Spleen (tissue), 11 donors: Measurements from ENCODE around the gene C20orf96. TPM values are rescaled to one million over a fixed set of nuclear protein-coding genes. Genes with fewer than 3 reads are reported as not detected.
"Not testable (repeated sequence)": the region's sequence is repeated elsewhere in the genome, so short reads cannot be mapped to it uniquely, and the experiment has no call there.

ENCODE experiments used
- DNase-seq: peaks from one replicate; pipeline ENCODE4 v3.0.0-alpha.2; 2020
- H3K27ac ChIP-seq, 8 donors: fragments of 200-600 bp; sonication (generic) in 7 of 8; 1 replicate in 4 of 8; 2 replicates in 4 of 8; pipeline versions ENCODE4 v1.5.0 to v1.8.0; 2016 to 2021; ENCODE audit warnings: inconsistent platforms in 4 of 8, mild to moderate bottlenecking in 4 of 8, moderate library complexity in 1 of 8
- H3K27me3 ChIP-seq, 7 donors: fragments of 200-600 bp; sonication (generic) in 6 of 7; replicated peaks in 1 of 7; 1 replicate in 4 of 7; 2 replicates in 3 of 7; pipeline versions ENCODE4 v1.5.0 to v1.8.0; 2016 to 2021; ENCODE audit warnings: inconsistent platforms in 3 of 7, mild to moderate bottlenecking in 1 of 7
- H3K36me3 ChIP-seq, 6 donors: fragments of 200-600 bp; sonication (generic) in 5 of 6; 1 replicate in 4 of 6; 2 replicates in 2 of 6; pipeline versions ENCODE4 v1.5.0 to v1.8.0; 2016 to 2021; ENCODE audit warnings: inconsistent platforms in 2 of 6
- H3K4me1 ChIP-seq, 6 donors: fragments of 200-600 bp; sonication (generic) in 5 of 6; 1 replicate in 3 of 6; 2 replicates in 3 of 6; pipeline versions ENCODE4 v1.5.0 to v1.8.0; 2016 to 2021; ENCODE audit warnings: inconsistent platforms in 3 of 6
- H3K4me3 ChIP-seq, 8 donors: fragments of 200-600 bp; sonication (generic) in 7 of 8; 1 replicate in 4 of 8; 2 replicates in 4 of 8; pipeline versions ENCODE4 v1.5.0 to v1.8.0; 2016 to 2021; ENCODE audit warnings: inconsistent platforms in 4 of 8, mild to moderate bottlenecking in 4 of 8, moderate library complexity in 2 of 8
- H3K9me3 ChIP-seq, 8 donors: fragments of 200-600 bp; sonication (generic) in 7 of 8; 1 replicate in 4 of 8; 2 replicates in 4 of 8; pipeline versions ENCODE4 v1.5.0 to v1.8.0; 2016 to 2021; ENCODE audit warnings: inconsistent platforms in 4 of 8
- POLR2A ChIP-seq, 3 donors: fragments of 450-650 bp; IDR thresholded peaks; one replicate each; pipeline ENCODE4 v1.5.1; 2017; ENCODE audit warnings: antibody characterized with exemption in 3 of 3, mild to moderate bottlenecking in 1 of 3
- POLR2AphosphoS5 ChIP-seq, 3 donors: sonication (generic); formaldehyde crosslinking; IDR thresholded peaks; one replicate each; pipeline ENCODE4 v1.5.1; 2017; ENCODE audit warnings: antibody characterized with exemption in 3 of 3
- WGBS, 5 donors: extraction: QIAGEN DNeasy Blood & Tissue Kit in 3 of 5; methylation state at CpG; one replicate each; pipeline versions ENCODE4 v1.1.5 to v1.1.7; 2013 to 2018; 5-methylcytosine and 5-hydroxymethylcytosine counted together
- intact Hi-C: fragments of 100-400 bp; cut with DNase I; formaldehyde crosslinking; loops from one replicate; pipeline ENCODE4 v1.15.0; 2023; ENCODE audit warnings: low total_unique reads
- polyA plus RNA-seq, 3 donors: library from polyadenylated mRNA; stranded (reverse); fragments of 200-250 nt; gene quantifications; one replicate each; pipeline ENCODE4 v1.2.1, GENCODE V29; 2013
- total RNA-seq, 7 donors: library from RNA; depleted of rRNA in 3 of 7; stranded (reverse); fragments of >200 nt in 3 of 7; fragmentation: NEBNext Ultra II Directional in 4 of 7; extraction: Animal tissue kit (Norgen Biotek cat#: 25700) in 4 of 7; gene quantifications; one replicate each; pipeline versions ENCODE4 v1.1.0 to v1.2.1, GENCODE V29; 2016 to 2021
- TF ChIP-seq, protein P1 (sequence below), 11 experiments: fragments of 200-600 bp in 7 of 11; fragments of 450-650 bp in 4 of 11; sonication (generic) in 4 of 11; IDR thresholded peaks in 8 of 11; conservative IDR thresholded peaks in 3 of 11; 1 replicate in 7 of 11; 2 replicates in 4 of 11; pipeline versions ENCODE4 v1.4.0 to v1.8.0; 2016 to 2021; ENCODE audit warnings: antibody characterized with exemption in 11 of 11, inconsistent platforms in 4 of 11, mild to moderate bottlenecking in 1 of 11
- donor health status: healthy with polysubstance abuse.
- donor health status: DM: no; HTN: no; CAD: no; lungs with moderate emphysema.
- donor health status: DM: no; HTN: no; CAD: no.
- donor health status: Bipolar disorder and iron deficiency.
- donor health status: healthy.
- donor health status: DM: no; HTN: no; CAD: no.
- donor health status: DM: yes; HTN: yes; CAD: no.

The C20orf96 gene
- total and polyA plus RNA-seq, 10 donors: 2.3 to 10.4 (median 6.2) TPM

DNA sequence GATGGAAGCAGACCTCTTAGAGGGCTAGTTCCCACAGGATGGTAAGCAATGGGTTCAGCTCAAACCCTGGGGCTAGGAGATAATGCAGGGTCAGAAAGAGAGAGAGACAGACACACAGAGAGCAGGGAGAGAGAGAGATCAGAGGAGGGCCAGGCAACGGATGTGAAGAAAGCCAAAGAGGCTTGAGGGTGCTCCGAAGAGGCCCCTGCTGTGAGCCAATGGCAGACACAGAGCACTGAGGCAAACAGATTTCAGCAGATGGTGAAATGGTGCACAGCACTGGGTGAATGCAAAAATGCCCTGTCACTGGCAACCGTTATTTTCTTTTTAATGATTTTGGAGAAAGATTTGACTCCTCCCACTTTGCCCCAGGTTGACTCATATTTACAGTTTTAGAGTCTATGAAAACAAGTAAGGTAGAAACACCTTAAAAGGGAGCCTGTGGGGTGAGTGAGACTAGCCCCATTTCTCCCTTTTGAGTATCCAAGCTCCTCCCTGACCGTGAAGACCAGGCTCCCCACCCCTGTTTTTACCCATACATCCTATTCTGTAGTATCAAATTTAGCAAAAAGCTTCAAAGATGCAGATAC, 32.2 kb downstream of the C20orf96 start:
- TF ChIP-seq POLR2AphosphoS5 (IDR thresholded peaks at IDR 0.05) (no peak), POLR2A (IDR thresholded peaks at IDR 0.05) (no peak)
- TF ChIP-seq, protein P1, sequence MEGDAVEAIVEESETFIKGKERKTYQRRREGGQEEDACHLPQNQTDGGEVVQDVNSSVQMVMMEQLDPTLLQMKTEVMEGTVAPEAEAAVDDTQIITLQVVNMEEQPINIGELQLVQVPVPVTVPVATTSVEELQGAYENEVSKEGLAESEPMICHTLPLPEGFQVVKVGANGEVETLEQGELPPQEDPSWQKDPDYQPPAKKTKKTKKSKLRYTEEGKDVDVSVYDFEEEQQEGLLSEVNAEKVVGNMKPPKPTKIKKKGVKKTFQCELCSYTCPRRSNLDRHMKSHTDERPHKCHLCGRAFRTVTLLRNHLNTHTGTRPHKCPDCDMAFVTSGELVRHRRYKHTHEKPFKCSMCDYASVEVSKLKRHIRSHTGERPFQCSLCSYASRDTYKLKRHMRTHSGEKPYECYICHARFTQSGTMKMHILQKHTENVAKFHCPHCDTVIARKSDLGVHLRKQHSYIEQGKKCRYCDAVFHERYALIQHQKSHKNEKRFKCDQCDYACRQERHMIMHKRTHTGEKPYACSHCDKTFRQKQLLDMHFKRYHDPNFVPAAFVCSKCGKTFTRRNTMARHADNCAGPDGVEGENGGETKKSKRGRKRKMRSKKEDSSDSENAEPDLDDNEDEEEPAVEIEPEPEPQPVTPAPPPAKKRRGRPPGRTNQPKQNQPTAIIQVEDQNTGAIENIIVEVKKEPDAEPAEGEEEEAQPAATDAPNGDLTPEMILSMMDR (IDR thresholded peaks at IDR 0.05 in 8 of 11, conservative IDR thresholded peaks at IDR 0.05 in 3 of 11): no peak
- Histone ChIP-seq H3K27me3 (peaks cover 0 to 3% (median 0%) of the 10 kb centered on the region in 7 donors), H3K4me1 (no peaks in the 10 kb centered on the region), H3K9me3 (no peaks in the 10 kb centered on the region), H3K27ac (no peak overlapping the region), H3K36me3 (no peaks in the 10 kb centered on the region), H3K4me3 (no peak overlapping the region)
- intact Hi-C loops: no loop called here
- DNase-seq: no peak
- WGBS, 5 donors: 38 to 76% (median 61%) methylated on average over 4 of the region's 4 CpGs

DNA sequence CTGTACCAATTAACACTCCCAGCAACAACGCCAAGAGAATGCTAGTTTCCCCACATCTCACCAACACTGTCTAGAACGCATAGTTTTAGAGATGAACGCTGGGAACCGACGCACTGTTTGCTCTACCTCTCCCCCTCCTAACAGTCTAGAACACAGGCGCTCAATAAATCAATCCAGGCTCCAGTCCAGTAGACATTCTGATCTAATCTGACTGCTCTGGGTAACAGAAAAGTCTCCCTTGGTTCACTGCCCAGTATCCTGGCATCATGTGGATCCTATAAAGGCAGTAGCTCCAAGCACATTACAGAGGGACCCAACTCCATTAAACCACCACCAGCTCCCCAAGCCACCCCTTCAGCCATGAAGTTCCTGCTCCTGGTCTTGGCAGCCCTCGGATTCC, 33.1 kb downstream of the C20orf96 start, which contains the start of gene DEFB132:
Gene DEFB132, plus strand, starts transcription at position 306 of the 400 bp plus-strand sequence. Its CDS starts 55 bp downstream, at position 361.
- intact Hi-C loops: no loop called here
- Histone ChIP-seq H3K36me3 (no peaks in the 10 kb centered on the region), H3K27ac (no peak within 1 kb of the TSS), H3K9me3 (no peaks in the 10 kb centered on the region), H3K4me3 (no peak within 1 kb of the TSS), H3K27me3 (peaks cover 0 to 3% (median 0%) of the 10 kb centered on the region in 7 donors), H3K4me1 (no peaks in the 10 kb centered on the region)
- TF ChIP-seq POLR2A (IDR thresholded peaks at IDR 0.05) (no peak), POLR2AphosphoS5 (IDR thresholded peaks at IDR 0.05) (no peak)
- TF ChIP-seq, protein P1 (IDR thresholded peaks at IDR 0.05 in 8 of 11, conservative IDR thresholded peaks at IDR 0.05 in 3 of 11): no peak
- 83 to 93% (median 87%) methylated on average over 7 of the region's 7 CpGs for WGBS, 5 donors
- DNase-seq: no peak

DNA sequence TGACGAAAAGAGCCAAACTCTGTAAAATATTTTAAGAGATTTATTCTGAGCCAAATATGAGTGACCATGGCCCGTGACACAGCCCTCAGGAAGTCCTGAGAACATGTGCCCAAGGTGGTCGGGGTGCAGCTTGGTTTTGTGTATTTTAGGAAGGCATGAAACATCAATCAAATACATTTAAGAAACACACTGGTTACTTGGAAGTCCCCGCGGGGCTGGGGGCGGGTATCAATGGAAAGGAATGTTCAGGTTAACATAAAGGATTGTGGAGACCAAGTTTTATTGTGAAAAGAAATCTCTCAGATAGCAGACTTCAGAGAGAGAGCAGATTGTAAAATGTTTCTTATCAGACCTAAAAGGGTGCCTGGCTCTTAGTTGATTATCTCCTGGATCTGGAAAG, 37.1 kb downstream of the C20orf96 start:
- H3K27ac ChIP-seq, DNase-seq, intact Hi-C loops, H3K9me3 ChIP-seq, H3K4me3 ChIP-seq, H3K4me1 ChIP-seq, H3K27me3 ChIP-seq, H3K36me3 ChIP-seq: not testable (repeated sequence)
- WGBS, 5 donors: 44 to 78% (median 64%) methylated on average over 6 of the region's 6 CpGs

DNA sequence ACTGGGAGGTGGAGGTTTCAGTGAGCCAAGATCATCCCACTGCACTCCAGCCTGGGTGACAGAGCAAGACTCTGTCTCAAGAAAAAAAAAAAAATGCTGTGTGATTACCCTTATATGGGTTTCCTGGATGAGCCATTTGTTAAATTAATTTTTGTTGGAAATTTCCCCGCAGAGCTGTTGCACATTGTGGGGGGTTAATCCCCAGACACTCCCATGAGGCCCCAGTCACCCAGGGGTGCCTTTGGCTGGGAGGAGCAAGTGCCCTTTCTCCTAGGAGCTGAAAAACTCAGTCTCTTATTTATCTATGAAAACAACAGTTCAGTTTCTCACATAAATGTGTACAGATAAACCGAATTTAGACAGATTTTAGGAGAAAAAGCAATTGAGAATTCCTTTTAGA, 37.7 kb downstream of the C20orf96 start:
- H3K9me3 ChIP-seq: no peaks in the 10 kb centered on the region
- no peaks in the 10 kb centered on the region for H3K4me1 ChIP-seq
- WGBS, 5 donors: 83 to 91% (median 84%) methylated on average over 2 of the region's 2 CpGs
- intact Hi-C loops: no loop called here
- peaks cover 0 to 6% (median 0%) of the 10 kb centered on the region in 7 donors for H3K27me3 ChIP-seq
- no peak overlapping the region for H3K27ac ChIP-seq
- no peak overlapping the region for H3K4me3 ChIP-seq
- no peak for DNase-seq
- TF ChIP-seq, protein P1 (IDR thresholded peaks at IDR 0.05 in 8 of 11, conservative IDR thresholded peaks at IDR 0.05 in 3 of 11): no peak
- TF ChIP-seq POLR2AphosphoS5 (IDR thresholded peaks at IDR 0.05): no peak
- no peak for TF ChIP-seq POLR2A (IDR thresholded peaks at IDR 0.05)
- no peaks in the 10 kb centered on the region for H3K36me3 ChIP-seq
